Astrocyte of the cerebellum (primary cell): ENCODE measurements around the gene OR2D3.

ENCODE experiments used
- DNase-seq: peaks from one replicate; pipeline ENCODE4 v3.0.0-alpha.2; 2011; ENCODE audit warnings: low read depth
- H3K4me3 ChIP-seq: 2 replicates; pipeline ENCODE4 v1.5.1; 2011; ENCODE audit warnings: mild to moderate bottlenecking, low read depth, low read length, moderate library complexity
- CTCF ChIP-seq: IDR thresholded peaks from 2 replicates; pipeline ENCODE4 v1.5.1; 2012; ENCODE audit warnings: low read length, low read depth, moderate library complexity, mild to moderate bottlenecking; ENCODE audit errors: missing control alignments
- in situ Hi-C: cut with HindIII; loops from 2 replicates; pipeline ENCODE4 v1.10.0; 2017; ENCODE audit warnings: low sequenced_read_pairs

Gene OR2D3

GRCh38 chr11:6888830-6889229 lies 32.0 kb upstream of the OR2D3 start:
- in situ Hi-C loops = no loop called here
- TF ChIP-seq CTCF = no peak
- no peak for DNase-seq
- H3K4me3 ChIP-seq = no peak overlapping the region

GRCh38 chr11:6889835-6890234 lies 31.0 kb upstream of the OR2D3 start:
- in situ Hi-C loops = no loop called here
- no peak for TF ChIP-seq CTCF
- DNase-seq = no peak
- no peak overlapping the region for H3K4me3 ChIP-seq

GRCh38 chr11:6892400-6892799 lies 28.4 kb upstream of the OR2D3 start, which contains the start of gene OR2D2:
Gene OR2D2, minus strand, starts transcription at chr11:6892500. Its CDS starts 0 bp downstream, at chr11:6892500.
- in situ Hi-C loops = no loop called here
- no peak within 1 kb of the TSS for H3K4me3 ChIP-seq
- no peak for DNase-seq
- TF ChIP-seq CTCF = no peak

GRCh38 chr11:6894097-6894496 lies 26.7 kb upstream of the OR2D3 start:
- in situ Hi-C loops = no loop called here
- TF ChIP-seq CTCF = no peak
- no peak overlapping the region for H3K4me3 ChIP-seq
- DNase-seq = no peak

GRCh38 chr11:6895010-6895409 lies 25.8 kb upstream of the OR2D3 start:
- in situ Hi-C loops = no loop called here
- H3K4me3 ChIP-seq = no peak overlapping the region
- no peak for DNase-seq
- TF ChIP-seq CTCF = no peak

- no peak for TF ChIP-seq CTCF
- in situ Hi-C loops = no loop called here
- no peak overlapping the region for H3K4me3 ChIP-seq
- DNase-seq = no peak
These were observed 21.9 kb upstream of the OR2D3 start for GRCh38 chr11:6898911-6899310.
